KG1 (cell line): Measurements from ENCODE around the gene FAM98C.

ENCODE experiments used
- DNase-seq: peaks from one replicate; lab custom pipeline; 2025; lab: John Stamatoyannopoulos, UW

Gene FAM98C

GRCh38 chr19:38378866-38379265 is 24.0 kb upstream of the FAM98C start:
- DNase-seq: no peak

GRCh38 chr19:38381138-38381537 is 21.8 kb upstream of the FAM98C start:
- DNase-seq: no peak

DNA sequence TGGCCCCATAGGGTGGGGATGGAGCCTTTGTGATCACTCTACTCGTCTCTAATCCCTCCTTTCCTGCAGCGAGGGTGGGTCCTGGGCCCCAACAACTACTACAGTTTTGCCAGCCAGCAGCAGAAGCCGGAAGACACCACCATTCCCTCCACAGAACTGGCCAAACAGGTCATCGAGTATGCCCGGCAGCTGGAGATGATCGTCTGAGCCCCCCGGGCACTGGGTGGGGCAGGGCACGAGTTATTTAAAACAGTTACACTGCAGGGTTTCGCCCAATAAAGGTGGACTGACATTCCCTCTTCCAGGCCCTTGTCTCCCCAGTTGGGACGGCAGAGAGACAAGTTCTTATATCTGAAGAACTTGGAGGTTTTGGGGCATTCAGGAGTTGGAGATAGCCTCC is 19.7 kb upstream of the FAM98C start:
- no peak for DNase-seq

DNA sequence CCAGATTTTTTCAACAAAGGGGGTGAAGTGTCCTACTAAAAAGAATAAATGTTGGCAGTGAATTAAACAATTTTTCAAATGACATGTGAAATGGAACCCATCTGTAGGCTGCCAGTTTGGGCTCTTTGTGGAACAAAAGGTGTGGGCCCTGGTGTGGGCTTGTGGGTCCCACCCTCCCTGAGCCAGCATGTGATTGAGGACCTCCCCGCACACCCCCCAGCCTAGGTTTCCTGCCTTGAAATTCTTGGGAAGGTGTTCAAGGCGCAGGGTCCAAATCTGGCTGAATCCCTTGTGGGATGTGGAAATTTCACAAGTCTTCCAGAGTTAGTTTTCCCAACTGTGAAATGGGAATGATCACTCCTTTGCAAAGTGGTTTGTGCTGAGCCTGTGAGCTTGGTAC is 19.1 kb upstream of the FAM98C start:
- no peak for DNase-seq

DNA sequence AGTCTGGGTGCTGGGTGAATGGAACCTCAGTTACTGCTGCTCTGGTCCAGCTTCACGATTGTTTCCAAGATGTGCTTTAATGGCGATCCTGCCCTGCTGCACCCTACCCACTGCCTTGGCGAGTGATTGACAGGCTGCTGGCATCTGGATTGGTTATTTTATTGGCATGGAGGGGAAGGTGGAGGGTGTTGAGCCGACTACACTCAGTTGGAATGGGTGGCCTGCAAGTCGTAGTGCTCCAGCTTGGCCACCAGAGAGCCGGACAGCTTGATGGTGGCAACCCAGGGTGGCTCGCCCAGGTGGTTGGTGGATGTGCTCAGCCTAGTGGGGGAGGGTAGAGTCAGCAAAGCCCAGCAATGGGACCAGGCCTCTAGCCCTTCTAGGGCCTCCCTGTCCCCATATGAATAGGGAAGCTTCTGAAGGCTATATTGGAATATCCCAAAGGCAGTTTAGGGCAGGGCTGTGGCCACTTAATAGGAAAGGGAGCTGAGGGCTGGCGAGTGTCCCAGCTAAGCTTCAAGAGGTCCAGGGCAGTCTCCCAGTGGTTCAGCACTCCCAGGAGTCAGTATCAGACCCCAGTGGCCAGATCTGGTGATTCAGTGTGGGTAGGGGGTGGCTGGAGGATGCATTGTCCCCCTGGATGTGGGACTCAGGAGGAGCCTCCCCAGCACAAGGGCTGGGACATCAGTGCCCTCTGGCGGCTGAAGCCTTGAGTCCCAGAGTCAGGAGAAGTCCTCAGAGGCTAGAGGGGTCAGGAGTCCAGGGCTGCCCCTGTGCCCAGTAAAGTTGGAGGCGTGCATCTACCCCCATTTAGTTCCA is 18.5 kb upstream of the FAM98C start:
- DNase-seq: no peak

DNA sequence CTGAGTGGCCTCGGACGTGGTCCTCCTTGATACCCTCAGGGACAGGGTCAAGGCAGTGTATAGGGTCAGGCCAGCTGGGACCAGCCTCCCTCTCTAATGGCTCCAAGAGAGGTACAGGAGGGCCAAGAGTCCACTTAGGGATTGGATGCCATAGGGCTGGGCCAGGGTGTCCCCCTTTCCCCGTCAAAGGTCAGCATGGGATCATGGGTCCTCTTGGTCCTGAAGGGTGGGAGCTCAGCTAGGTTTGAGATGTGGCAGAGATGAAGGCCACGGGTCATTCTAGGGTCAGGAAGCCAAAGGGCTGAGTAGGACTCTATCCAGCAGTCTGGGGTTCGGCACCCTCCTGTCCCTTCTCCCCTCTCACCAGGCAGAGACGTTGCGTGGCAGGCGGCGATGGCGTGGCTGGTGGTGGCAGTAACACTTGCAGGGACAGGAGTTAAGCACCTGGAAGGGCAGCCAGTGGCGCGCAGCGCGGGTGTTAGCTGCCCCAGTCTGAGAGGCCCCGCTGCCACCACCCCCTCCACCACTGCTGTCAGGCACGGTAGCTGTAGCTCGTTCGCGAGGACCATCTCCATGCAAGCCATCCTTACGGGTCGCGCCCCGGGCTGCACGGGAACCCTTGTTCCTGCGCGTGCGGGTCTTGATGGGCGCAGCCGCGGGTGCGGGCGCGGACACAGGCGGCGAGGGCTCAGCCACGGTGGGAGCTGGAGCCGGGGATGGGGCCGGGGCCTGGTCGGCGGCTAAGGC is 17.7 kb upstream of the FAM98C start:
- no peak for DNase-seq

DNA sequence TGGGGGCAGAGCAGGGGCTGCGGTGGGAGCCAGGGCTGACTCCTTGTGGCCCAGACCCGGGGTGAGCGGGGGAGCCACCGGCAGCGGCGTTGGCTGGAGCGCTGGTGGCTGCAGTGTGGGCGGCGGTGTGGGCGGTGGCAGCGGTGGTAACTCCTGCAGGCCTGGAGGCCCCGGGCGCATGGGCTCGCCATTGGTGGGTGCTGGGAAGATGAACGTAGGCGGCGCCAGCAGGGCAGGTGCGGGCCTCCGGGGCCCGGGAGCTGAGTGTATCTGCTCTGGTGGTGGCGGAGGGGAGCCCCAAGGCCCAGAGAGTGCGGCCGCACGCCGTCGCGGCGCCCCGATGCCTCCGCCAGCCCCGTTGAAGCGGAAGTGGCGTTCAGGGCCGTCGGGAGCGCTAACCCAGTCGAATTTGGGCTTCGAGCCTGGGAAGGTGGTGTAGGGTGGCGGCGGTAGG is 17.1 kb upstream of the FAM98C start:
- no peak for DNase-seq

- no peak for DNase-seq
Measured at GRCh38 chr19:38386300-38386970, 16.5 kb upstream of the FAM98C start.

DNA sequence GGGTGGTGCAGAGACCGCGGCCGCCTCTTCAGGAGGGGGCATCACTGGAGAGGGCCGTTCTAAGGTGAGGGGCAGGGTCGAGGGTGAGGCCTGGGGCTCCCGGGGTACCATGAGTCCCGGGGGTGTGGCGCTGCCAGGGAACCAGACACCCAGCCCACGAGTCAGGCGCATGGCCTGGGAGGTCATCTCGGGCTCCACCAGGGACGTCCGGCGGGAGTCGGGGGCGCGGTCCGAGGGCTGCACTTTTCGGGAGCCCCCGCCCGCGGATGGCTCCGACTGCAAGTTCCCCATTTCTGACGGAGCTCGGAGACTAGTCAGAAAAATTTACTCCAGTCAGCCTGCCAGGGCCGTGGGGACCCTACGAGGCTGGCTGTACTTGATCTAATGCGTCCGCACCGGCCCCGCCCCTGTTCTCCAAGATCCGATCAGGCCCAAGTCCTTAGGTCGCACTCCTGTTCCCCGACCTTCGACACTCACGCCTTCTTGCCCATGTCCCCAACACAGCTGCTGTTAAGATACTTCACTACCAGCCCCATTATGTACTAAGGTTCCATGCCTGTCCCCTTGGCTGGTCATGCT is 15.8 kb upstream of the FAM98C start:
- DNase-seq: no peak

GRCh38 chr19:38387550-38388348 is 15.1 kb upstream of the FAM98C start, which contains the start of gene GGN:
Gene GGN, minus strand, starts transcription at chr19:38388034. Its CDS starts 773 bp downstream, at chr19:38387261.
- DNase-seq: peak; percentile 21

DNA sequence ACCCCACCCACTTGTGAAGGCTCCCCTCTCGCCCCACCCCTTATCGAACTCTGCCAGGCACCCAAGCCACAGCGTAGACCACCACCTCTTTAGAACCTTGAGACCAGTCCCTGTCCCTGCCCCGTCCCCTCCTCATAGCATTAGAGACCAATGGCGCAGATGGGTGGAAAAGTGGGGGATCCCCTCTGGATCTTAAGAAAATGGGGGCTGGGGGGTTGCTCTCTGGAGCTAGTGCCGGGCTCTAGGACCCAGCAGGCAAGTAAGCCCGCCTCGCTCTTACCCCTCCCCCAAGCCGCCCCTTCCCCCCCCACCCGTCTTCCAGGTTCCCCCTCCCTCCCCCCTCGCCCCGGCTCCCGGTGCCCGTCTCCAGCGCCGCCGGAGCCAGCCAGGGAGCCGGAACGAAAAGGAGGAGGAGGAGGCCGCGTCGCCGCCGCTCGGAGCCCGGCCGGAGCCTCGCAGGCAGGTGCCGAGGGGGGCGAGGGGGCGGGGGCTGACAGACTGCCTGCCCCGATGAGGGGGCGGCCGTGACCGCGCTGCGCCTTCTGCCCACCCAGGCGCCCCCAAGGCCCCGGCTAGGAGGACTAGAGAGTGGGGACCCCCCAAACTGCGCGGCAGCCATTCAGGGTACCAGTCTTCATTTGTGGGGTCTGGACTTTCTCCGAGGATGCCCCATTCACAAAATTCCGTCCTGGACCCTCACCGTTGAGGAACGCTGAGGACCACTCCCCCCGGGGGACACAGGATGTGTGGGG is 14.4 kb upstream of the FAM98C start, which contains the start of gene SPRED3:
Gene SPRED3 (plus strand): TSS at position 349 of the 752 bp plus-strand sequence. CDS start 1,606 bp downstream, outside the sequence.
- DNase-seq: no peak

- DNase-seq: no peak
Measured at GRCh38 chr19:38389101-38389925, 13.6 kb upstream of the FAM98C start.

DNA sequence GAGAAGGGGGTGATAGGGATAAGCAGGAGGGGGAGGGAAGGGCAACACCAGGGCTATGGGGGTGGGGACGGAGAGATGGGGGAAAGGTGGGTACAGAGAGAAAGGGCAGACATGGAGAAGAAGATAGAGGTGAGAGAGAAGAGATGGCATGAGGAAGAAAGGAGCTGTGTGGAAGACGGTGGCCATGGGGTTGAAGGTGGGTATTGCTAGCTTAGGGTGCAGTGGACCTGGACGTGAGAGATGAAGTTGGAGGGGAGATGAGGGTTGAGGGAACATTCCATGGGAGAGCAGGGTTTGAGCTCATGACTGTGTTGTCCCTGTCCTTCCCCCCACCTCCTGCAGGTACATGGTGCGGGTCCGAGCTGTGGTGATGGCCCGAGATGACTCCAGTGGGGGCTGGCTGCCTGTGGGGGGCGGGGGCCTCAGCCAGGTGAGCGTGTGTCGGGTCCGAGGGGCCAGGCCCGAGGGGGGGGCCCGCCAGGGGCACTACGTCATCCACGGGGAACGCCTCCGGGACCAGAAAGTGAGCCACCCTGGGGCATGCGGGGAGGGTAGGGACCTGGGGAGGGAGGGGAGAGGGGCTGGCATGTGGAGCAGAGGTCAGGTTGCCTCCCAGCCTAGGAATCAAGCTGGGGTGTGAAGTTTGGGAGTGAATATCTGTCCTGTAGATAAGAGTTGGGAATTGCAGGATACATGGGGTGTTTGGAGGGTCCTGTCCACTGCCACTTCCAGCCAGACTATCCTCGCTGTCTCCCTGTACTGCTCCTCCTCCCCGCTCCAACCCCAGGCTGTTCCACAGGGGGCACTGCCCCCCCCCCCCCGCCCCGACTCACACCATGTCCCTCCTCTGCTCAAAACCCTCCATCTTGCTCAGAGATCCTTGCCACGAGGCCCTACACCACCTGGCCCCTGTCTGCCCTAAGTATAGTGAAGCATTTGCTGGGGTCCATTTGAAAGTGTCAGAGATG is 12.7 kb upstream of the FAM98C start:
- DNase-seq: no peak

DNA sequence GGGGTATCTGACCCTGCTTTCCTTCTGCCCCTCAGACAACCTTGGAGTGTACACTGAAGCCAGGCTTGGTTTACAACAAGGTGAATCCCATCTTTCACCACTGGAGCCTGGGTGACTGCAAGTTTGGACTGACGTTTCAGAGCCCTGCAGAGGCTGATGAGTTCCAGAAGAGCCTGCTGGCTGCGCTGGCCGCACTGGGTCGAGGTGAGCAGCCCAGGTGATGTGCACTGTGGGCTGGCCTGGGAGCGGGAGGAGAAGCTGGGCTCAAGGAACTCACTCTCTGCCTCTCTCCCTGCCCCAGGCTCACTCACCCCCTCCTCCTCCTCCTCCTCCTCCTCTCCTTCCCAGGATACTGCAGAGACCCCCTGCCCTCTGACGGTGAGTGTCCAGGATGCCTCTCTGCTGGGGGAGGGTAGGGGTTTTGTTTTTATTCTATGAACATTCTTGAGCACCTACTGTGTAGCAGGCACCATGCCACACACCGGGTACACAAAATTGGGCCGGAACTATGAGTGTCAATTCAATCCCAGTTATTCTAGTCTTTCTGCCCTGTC is 10.9 kb upstream of the FAM98C start:
- no peak for DNase-seq

GRCh38 chr19:38392707-38393308 is 10.1 kb upstream of the FAM98C start:
- no peak for DNase-seq

- DNase-seq: no peak
Measured at GRCh38 chr19:38394488-38394887, 8.4 kb upstream of the FAM98C start.

DNA sequence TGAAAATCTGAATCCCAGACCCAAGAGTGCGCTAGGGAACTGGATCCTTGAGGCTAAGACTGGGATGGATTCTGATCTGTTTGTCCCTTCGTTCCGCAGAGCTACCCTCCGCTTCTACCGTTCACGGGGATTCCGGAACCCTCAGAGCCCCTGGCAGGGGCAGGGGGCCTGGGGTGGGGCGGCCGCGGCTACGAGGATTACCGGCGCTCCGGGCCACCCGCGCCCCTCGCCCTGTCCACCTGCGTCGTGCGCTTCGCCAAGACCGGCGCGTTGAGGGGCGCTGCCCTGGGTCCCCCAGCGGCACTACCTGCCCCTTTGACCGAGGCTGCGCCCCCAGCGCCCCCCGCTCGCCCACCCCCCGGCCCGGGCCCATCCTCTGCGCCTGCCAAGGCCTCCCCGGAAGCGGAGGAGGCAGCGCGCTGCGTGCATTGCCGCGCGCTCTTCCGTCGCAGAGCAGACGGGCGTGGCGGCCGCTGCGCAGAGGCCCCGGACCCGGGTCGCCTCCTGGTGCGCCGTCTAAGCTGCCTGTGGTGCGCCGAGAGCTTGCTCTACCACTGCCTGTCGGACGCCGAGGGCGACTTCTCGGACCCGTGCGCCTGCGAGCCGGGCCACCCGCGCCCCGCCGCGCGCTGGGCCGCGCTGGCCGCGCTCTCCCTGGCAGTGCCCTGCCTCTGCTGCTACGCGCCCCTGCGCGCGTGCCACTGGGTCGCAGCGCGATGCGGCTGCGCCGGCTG is 7.3 kb upstream of the FAM98C start:
- no peak for DNase-seq
